ENCODE data around the gene MAT2B. TPM values are rescaled to one million over a fixed set of nuclear protein-coding genes. Genes with fewer than 3 reads are reported as not detected.
A peak's percentile ranks its signal among the peaks of the same experiment; 100 is the strongest.

MAT2B gene
- total RNA-seq, 1 experiment from 2014 or later: 55.7 TPM

DNA sequence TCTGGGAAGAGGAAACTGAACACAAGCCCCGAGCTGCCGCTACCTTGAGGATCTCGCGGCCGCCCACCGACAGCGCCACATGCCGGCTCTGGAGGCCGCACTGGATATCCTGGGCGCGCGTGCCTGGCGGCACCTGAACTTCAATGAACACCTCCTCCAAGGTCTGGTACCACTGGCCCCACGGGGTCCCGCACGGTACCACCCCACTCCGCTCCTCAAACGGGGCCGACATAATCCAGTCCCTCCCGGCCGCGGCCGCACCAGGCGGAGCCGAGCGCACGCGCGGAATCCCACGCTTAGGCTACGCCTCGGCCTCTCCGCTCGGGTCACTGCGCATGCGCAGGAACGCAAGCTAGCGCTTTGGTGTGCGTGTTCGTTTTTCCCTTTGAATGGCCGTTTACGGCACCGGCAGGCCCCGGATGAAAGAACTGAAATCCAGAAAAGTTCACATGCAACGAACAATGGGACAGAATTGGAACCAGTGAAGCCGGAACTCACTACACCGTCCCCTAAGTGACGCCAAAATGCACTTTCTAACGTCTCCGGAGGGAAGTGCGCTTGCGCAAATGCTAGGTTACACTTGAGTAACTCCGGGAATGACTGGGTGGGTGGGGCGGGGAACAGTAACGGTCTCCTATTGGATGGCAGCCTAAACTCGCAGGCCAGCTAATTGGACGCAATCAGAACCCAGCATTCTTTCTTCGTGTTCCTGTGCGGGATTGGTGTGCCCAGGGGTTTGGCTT lies 45.4 kb upstream of the MAT2B start, which contains the start of gene NUDCD2 (continued):
- TF ChIP-seq, protein P1, sequence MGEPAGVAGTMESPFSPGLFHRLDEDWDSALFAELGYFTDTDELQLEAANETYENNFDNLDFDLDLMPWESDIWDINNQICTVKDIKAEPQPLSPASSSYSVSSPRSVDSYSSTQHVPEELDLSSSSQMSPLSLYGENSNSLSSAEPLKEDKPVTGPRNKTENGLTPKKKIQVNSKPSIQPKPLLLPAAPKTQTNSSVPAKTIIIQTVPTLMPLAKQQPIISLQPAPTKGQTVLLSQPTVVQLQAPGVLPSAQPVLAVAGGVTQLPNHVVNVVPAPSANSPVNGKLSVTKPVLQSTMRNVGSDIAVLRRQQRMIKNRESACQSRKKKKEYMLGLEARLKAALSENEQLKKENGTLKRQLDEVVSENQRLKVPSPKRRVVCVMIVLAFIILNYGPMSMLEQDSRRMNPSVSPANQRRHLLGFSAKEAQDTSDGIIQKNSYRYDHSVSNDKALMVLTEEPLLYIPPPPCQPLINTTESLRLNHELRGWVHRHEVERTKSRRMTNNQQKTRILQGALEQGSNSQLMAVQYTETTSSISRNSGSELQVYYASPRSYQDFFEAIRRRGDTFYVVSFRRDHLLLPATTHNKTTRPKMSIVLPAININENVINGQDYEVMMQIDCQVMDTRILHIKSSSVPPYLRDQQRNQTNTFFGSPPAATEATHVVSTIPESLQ (CRISPR knock-in tag; IDR thresholded peaks at IDR 0.05): no peak
- TF ChIP-seq CREM (CRISPR knock-in tag; IDR thresholded peaks at IDR 0.05) (peak; percentile 39; the same call in 1 of the 2 replicates), ATF1 (CRISPR knock-in tag; IDR thresholded peaks at IDR 0.05) (peak; percentile 81; the same call in 1 of the 2 replicates), NFE2L1 (CRISPR knock-in tag; IDR thresholded peaks at IDR 0.05) (peak; percentile 19; the same call in 1 of the 2 replicates), EMX1 (CRISPR knock-in tag; IDR thresholded peaks at IDR 0.05) (no peak), MYBL2 (CRISPR knock-in tag; IDR thresholded peaks at IDR 0.05) (peak; percentile 98), SMAD3 (CRISPR knock-in tag; IDR thresholded peaks at IDR 0.05; ENCODE audit: borderline replicate concordance) (no peak), ELF4 (CRISPR knock-in tag; IDR thresholded peaks at IDR 0.05; ENCODE audit: low read depth) (no peak), ZNF423 (CRISPR knock-in tag; IDR thresholded peaks at IDR 0.05) (0 out of 2 replicates have a peak, but pooled peaks have one; percentile 17), NR3C1 (CRISPR knock-in tag; conservative IDR thresholded peaks at IDR 0.05; ENCODE audit: low read depth) (no peak), ZNF121 (CRISPR knock-in tag; IDR thresholded peaks at IDR 0.05) (no peak), ZBTB21 (CRISPR knock-in tag; IDR thresholded peaks at IDR 0.05; ENCODE audit: borderline replicate concordance) (no peak), NFYB (CRISPR knock-in tag; conservative IDR thresholded peaks at IDR 0.05; ENCODE audit: low read depth) (0 out of 2 replicates have a peak, but pooled peaks have one; percentile 63)
- TF ChIP-seq, protein P2, sequence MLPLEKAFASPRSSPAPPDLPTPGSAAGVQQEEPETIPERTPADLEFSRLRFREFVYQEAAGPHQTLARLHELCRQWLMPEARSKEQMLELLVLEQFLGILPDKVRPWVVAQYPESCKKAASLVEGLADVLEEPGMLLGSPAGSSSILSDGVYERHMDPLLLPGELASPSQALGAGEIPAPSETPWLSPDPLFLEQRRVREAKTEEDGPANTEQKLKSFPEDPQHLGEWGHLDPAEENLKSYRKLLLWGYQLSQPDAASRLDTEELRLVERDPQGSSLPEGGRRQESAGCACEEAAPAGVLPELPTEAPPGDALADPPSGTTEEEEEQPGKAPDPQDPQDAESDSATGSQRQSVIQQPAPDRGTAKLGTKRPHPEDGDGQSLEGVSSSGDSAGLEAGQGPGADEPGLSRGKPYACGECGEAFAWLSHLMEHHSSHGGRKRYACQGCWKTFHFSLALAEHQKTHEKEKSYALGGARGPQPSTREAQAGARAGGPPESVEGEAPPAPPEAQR (CRISPR knock-in tag; IDR thresholded peaks at IDR 0.05): no peak
- TF ChIP-seq, protein P3, sequence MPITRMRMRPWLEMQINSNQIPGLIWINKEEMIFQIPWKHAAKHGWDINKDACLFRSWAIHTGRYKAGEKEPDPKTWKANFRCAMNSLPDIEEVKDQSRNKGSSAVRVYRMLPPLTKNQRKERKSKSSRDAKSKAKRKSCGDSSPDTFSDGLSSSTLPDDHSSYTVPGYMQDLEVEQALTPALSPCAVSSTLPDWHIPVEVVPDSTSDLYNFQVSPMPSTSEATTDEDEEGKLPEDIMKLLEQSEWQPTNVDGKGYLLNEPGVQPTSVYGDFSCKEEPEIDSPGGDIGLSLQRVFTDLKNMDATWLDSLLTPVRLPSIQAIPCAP (CRISPR knock-in tag; IDR thresholded peaks at IDR 0.05): 0 out of 2 replicates have a peak, but pooled peaks have one; percentile 56
- TF ChIP-seq, protein P4, sequence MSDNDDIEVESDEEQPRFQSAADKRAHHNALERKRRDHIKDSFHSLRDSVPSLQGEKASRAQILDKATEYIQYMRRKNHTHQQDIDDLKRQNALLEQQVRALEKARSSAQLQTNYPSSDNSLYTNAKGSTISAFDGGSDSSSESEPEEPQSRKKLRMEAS (CRISPR knock-in tag; IDR thresholded peaks at IDR 0.05): peak; percentile 92
- TF ChIP-seq, protein P5, sequence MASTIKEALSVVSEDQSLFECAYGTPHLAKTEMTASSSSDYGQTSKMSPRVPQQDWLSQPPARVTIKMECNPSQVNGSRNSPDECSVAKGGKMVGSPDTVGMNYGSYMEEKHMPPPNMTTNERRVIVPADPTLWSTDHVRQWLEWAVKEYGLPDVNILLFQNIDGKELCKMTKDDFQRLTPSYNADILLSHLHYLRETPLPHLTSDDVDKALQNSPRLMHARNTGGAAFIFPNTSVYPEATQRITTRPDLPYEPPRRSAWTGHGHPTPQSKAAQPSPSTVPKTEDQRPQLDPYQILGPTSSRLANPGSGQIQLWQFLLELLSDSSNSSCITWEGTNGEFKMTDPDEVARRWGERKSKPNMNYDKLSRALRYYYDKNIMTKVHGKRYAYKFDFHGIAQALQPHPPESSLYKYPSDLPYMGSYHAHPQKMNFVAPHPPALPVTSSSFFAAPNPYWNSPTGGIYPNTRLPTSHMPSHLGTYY (CRISPR knock-in tag; IDR thresholded peaks at IDR 0.05): no peak
- TF ChIP-seq, protein P6, sequence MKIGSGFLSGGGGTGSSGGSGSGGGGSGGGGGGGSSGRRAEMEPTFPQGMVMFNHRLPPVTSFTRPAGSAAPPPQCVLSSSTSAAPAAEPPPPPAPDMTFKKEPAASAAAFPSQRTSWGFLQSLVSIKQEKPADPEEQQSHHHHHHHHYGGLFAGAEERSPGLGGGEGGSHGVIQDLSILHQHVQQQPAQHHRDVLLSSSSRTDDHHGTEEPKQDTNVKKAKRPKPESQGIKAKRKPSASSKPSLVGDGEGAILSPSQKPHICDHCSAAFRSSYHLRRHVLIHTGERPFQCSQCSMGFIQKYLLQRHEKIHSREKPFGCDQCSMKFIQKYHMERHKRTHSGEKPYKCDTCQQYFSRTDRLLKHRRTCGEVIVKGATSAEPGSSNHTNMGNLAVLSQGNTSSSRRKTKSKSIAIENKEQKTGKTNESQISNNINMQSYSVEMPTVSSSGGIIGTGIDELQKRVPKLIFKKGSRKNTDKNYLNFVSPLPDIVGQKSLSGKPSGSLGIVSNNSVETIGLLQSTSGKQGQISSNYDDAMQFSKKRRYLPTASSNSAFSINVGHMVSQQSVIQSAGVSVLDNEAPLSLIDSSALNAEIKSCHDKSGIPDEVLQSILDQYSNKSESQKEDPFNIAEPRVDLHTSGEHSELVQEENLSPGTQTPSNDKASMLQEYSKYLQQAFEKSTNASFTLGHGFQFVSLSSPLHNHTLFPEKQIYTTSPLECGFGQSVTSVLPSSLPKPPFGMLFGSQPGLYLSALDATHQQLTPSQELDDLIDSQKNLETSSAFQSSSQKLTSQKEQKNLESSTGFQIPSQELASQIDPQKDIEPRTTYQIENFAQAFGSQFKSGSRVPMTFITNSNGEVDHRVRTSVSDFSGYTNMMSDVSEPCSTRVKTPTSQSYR (CRISPR knock-in tag; IDR thresholded peaks at IDR 0.05): no peak
- TF ChIP-seq, protein P7, sequence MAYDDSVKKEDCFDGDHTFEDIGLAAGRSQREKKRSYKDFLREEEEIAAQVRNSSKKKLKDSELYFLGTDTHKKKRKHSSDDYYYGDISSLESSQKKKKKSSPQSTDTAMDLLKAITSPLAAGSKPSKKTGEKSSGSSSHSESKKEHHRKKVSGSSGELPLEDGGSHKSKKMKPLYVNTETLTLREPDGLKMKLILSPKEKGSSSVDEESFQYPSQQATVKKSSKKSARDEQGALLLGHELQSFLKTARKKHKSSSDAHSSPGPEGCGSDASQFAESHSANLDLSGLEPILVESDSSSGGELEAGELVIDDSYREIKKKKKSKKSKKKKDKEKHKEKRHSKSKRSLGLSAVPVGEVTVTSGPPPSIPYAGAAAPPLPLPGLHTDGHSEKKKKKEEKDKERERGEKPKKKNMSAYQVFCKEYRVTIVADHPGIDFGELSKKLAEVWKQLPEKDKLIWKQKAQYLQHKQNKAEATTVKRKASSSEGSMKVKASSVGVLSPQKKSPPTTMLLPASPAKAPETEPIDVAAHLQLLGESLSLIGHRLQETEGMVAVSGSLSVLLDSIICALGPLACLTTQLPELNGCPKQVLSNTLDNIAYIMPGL (CRISPR knock-in tag; IDR thresholded peaks at IDR 0.05): peak; percentile 76; the same call in 1 of the 2 replicates
- TF ChIP-seq, protein P8, sequence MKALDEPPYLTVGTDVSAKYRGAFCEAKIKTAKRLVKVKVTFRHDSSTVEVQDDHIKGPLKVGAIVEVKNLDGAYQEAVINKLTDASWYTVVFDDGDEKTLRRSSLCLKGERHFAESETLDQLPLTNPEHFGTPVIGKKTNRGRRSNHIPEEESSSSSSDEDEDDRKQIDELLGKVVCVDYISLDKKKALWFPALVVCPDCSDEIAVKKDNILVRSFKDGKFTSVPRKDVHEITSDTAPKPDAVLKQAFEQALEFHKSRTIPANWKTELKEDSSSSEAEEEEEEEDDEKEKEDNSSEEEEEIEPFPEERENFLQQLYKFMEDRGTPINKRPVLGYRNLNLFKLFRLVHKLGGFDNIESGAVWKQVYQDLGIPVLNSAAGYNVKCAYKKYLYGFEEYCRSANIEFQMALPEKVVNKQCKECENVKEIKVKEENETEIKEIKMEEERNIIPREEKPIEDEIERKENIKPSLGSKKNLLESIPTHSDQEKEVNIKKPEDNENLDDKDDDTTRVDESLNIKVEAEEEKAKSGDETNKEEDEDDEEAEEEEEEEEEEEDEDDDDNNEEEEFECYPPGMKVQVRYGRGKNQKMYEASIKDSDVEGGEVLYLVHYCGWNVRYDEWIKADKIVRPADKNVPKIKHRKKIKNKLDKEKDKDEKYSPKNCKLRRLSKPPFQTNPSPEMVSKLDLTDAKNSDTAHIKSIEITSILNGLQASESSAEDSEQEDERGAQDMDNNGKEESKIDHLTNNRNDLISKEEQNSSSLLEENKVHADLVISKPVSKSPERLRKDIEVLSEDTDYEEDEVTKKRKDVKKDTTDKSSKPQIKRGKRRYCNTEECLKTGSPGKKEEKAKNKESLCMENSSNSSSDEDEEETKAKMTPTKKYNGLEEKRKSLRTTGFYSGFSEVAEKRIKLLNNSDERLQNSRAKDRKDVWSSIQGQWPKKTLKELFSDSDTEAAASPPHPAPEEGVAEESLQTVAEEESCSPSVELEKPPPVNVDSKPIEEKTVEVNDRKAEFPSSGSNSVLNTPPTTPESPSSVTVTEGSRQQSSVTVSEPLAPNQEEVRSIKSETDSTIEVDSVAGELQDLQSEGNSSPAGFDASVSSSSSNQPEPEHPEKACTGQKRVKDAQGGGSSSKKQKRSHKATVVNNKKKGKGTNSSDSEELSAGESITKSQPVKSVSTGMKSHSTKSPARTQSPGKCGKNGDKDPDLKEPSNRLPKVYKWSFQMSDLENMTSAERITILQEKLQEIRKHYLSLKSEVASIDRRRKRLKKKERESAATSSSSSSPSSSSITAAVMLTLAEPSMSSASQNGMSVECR (CRISPR knock-in tag; IDR thresholded peaks at IDR 0.05; ENCODE audit: borderline replicate concordance): peak; percentile 39; the same call in 1 of the 2 replicates
- TF ChIP-seq, protein P9, sequence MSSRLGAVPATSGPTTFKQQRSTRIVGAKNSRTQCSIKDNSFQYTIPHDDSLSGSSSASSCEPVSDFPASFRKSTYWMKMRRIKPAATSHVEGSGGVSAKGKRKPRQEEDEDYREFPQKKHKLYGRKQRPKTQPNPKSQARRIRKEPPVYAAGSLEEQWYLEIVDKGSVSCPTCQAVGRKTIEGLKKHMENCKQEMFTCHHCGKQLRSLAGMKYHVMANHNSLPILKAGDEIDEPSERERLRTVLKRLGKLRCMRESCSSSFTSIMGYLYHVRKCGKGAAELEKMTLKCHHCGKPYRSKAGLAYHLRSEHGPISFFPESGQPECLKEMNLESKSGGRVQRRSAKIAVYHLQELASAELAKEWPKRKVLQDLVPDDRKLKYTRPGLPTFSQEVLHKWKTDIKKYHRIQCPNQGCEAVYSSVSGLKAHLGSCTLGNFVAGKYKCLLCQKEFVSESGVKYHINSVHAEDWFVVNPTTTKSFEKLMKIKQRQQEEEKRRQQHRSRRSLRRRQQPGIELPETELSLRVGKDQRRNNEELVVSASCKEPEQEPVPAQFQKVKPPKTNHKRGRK (CRISPR knock-in tag; IDR thresholded peaks at IDR 0.05; ENCODE audit: borderline replicate concordance): no peak
